ENCODE results near the gene LRRC27.

LRRC27 gene

GRCh38 chr10:132365102-132365501 is 33.1 kb downstream of the LRRC27 start:
- Histone ChIP-seq H3K4me3 (ENCODE audit: low read depth, low read length, poor library complexity, severe bottlenecking) (no peak overlapping the region), H4K20me1 (ENCODE audit: insufficient read depth, low read length) (no peaks in the 10 kb centered on the region), H3K9me2 (ENCODE audit: low read depth, low read length) (no peaks in the 10 kb centered on the region), H3K27ac (ENCODE audit: low read depth, low read length, poor library complexity, severe bottlenecking) (no peak overlapping the region), H3K4me1 (ENCODE audit: insufficient read depth, low read length, severe bottlenecking) (no peaks in the 10 kb centered on the region), H3K4me2 (ENCODE audit: low read length) (no peak overlapping the region), H3K27me3 (ENCODE audit: insufficient read depth, low read length) (no peaks in the 10 kb centered on the region), H3F3A (ENCODE audit: insufficient read depth, low read length) (no peaks in the 10 kb centered on the region), H3K9ac (ENCODE audit: low read length) (no peak overlapping the region), H3K79me2 (ENCODE audit: insufficient read depth, low read length) (no peaks in the 10 kb centered on the region), H3K36me3 (ENCODE audit: insufficient read depth, low read length) (no peaks in the 10 kb centered on the region), H2AFZ (ENCODE audit: low read length) (no peak overlapping the region), H3K9me3 (ENCODE audit: low read length) (no peaks in the 10 kb centered on the region)
- no peak for TF ChIP-seq CTCF (IDR thresholded peaks at IDR 0.05; ENCODE audit: low read length)
- no peak for TF ChIP-seq EZH2 (IDR thresholded peaks at IDR 0.05; ENCODE audit: borderline replicate concordance, low read length)

GRCh38 chr10:132366006-132366405 is 34.0 kb downstream of the LRRC27 start:
- no peaks in the 10 kb centered on the region for H3K27me3 ChIP-seq (ENCODE audit: insufficient read depth, low read length)
- no peaks in the 10 kb centered on the region for H3K9me2 ChIP-seq (ENCODE audit: low read depth, low read length)
- H3F3A ChIP-seq (ENCODE audit: insufficient read depth, low read length) = no peaks in the 10 kb centered on the region
- TF ChIP-seq EZH2 (IDR thresholded peaks at IDR 0.05; ENCODE audit: borderline replicate concordance, low read length) (no peak), CTCF (IDR thresholded peaks at IDR 0.05; ENCODE audit: low read length) (no peak)
- H3K4me3 ChIP-seq (ENCODE audit: low read depth, low read length, poor library complexity, severe bottlenecking) = no peak overlapping the region
- H3K79me2 ChIP-seq (ENCODE audit: insufficient read depth, low read length) = no peaks in the 10 kb centered on the region
- no peaks in the 10 kb centered on the region for H3K9me3 ChIP-seq (ENCODE audit: low read length)
- no peaks in the 10 kb centered on the region for H4K20me1 ChIP-seq (ENCODE audit: insufficient read depth, low read length)
- H3K27ac ChIP-seq (ENCODE audit: low read depth, low read length, poor library complexity, severe bottlenecking) = no peak overlapping the region
- H3K36me3 ChIP-seq (ENCODE audit: insufficient read depth, low read length) = no peaks in the 10 kb centered on the region
- no peak overlapping the region for H2AFZ ChIP-seq (ENCODE audit: low read length)
- H3K4me2 ChIP-seq (ENCODE audit: low read length) = no peak overlapping the region
- H3K4me1 ChIP-seq (ENCODE audit: insufficient read depth, low read length, severe bottlenecking) = no peaks in the 10 kb centered on the region
- no peak overlapping the region for H3K9ac ChIP-seq (ENCODE audit: low read length)

- Histone ChIP-seq H3K4me1 (ENCODE audit: insufficient read depth, low read length, severe bottlenecking) (no peaks in the 10 kb centered on the region), H4K20me1 (ENCODE audit: insufficient read depth, low read length) (no peaks in the 10 kb centered on the region), H3K79me2 (ENCODE audit: insufficient read depth, low read length) (no peaks in the 10 kb centered on the region), H3K9me2 (ENCODE audit: low read depth, low read length) (no peaks in the 10 kb centered on the region), H3K36me3 (ENCODE audit: insufficient read depth, low read length) (no peaks in the 10 kb centered on the region), H3F3A (ENCODE audit: insufficient read depth, low read length) (no peaks in the 10 kb centered on the region), H3K4me2 (ENCODE audit: low read length) (no peak overlapping the region), H3K27me3 (ENCODE audit: insufficient read depth, low read length) (no peaks in the 10 kb centered on the region), H2AFZ (ENCODE audit: low read length) (no peak overlapping the region), H3K9me3 (ENCODE audit: low read length) (no peaks in the 10 kb centered on the region), H3K4me3 (ENCODE audit: low read depth, low read length, poor library complexity, severe bottlenecking) (no peak overlapping the region), H3K9ac (ENCODE audit: low read length) (no peak overlapping the region), H3K27ac (ENCODE audit: low read depth, low read length, poor library complexity, severe bottlenecking) (no peak overlapping the region)
- TF ChIP-seq EZH2 (IDR thresholded peaks at IDR 0.05; ENCODE audit: borderline replicate concordance, low read length) = no peak
- TF ChIP-seq CTCF (IDR thresholded peaks at IDR 0.05; ENCODE audit: low read length) = no peak
Observed at GRCh38 chr10:132366499-132366898, 34.5 kb downstream of the LRRC27 start.

Measured in OCI-LY1 (cell line).